SHP77 (cell line): ENCODE measurements around the gene PRKCH.
"Not testable (repeated sequence)": the region's sequence is repeated elsewhere in the genome, so short reads cannot be mapped to it uniquely, and the experiment has no call there.

Experiments used
- DNase-seq, 2 experiments: peaks; one replicate each; lab custom pipeline; 2025; lab: John Stamatoyannopoulos, UW

PRKCH gene

DNA sequence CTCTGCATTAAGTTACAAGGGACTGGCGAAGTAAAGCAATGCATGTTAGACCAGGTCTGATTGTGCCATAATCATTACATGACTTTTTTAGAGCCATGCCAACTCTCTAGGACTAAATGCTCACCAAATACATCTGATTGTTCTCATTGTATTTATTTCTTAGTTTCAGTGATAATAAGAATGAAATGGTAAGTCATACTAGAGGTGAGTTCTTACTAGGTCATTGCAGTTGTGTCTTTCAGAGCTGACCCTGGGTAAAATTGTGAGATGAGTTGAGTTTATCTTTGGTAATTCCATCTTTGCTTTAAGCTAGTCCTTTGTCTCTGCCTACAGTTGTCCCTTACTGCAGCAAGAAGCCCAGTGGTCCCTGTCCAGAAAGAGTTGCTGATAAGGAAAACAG, 73.2 kb downstream of the PRKCH start:
- DNase-seq, result no peak

DNA sequence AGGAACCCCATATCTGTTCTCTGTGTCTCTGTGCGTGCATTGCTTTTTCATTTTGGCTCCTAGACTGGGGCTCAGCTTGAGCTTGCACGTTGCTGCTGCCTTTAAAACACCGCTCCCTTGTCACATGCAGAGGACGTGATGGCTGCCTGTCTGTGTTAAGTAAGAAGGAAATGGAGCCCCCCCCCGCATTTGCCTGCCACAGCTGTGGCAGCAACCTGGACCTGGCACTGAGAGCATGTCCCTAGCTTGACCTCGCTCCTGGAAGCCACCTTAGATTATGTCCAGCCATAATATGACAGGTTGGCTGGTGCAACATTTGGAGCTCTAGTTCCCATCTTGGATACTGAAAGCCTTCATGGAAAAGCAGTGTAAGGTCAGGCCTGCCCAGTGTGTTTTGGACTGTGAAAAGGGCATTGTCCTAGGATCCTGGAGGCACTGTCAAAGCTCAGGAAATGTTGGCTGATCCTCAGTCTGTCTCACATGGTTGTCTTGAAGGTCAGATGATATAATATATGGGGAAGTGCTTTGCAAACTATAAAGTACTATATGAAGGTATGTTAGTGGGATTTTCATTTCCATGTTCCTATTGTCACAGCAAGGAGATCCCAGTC, 73.8 kb downstream of the PRKCH start:
- no peak for DNase-seq

DNA sequence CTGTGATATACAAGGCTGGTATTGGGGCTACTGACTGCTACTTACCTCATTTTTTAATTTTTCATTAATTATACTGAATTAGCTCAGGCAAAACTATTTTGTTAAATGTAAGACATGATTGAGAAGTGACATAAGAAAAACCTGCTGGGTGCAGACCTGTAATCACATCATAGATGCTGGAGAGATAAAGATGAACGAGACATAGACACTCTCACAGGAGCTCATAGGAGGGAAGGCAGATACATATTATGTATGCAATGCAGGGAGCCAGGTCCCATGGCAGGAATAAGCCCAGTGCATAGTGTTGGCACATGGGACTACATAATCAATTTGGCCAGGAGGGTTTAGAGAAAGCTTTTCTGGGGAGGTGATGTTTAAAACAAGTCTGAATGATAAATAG, 74.9 kb downstream of the PRKCH start:
- no peak for DNase-seq

DNA sequence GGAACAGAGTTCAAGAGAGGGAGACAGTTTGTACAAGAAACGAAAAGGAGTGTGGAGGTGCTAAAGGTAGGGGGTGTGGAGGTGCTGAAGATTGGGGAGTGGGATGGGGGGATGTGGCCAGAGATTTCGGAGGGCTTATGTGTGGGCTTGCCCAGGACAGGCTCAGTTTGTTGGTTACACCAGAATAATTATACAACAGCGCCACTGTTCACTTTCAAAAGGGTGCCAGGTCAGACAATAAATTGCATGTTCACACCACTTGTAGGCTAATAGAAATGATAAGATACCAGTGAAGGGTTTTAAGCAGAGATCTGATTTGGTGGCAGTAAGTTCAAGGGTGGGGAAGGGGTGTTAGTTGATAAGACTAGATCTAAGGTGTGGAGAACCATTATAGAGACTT, 75.3 kb downstream of the PRKCH start:
- DNase-seq, result no peak

DNA sequence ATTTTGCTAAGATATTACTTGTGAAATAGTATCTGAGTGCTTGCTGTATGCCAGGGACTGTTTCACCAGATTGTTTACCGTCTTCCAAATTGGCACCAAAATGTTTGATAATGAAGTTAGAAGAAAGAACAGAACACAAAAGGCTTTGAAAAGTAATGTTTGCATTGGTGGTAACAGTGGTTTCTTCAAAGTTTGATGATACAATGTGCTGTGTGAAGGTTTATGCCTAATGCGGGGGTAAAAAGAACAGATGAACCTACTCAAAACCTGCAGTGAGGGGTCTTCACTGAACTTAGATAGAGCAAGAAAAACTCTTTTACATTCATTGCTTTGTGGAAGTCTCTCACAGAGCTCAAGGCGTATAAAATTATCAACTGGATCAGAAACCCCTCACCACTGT, 76.2 kb downstream of the PRKCH start:
- DNase-seq, result no peak

DNA sequence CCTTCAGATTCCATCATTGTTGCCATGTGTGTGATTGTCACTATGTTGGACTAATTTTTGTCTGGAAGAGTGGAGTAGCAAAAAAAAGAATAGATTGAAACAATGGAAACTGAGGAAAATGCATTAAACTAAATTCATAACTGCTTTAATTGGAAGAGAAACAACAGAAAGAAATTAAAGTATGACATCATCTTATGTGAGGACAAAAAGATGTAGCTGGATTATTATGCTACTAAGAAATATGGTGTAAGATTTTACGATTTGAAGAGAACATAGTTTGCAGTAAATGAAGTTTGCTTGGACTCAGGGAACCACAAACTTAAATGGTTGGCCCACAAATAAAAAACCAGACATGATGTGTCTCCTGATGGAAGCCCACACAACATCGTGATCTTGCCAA, 76.8 kb downstream of the PRKCH start:
- no peak for DNase-seq

DNA sequence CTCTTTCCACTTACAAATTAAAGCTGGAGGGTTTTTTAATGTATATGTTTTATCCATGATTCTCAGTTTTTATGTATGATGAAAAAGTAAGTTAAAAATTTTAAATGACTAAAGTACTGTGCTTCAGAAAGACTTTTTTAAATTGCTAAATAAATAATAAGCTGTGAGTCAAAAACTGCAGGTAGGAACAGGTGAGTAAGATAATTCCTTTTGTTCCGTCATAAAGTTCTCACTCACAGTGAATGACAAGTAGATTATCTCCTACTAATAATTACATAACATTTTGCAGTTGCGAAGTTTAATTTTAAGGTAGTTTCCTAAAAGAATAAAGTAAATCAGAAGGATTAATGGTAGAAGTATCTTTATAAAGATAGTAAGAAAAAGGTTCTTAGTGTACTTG, 78.0 kb downstream of the PRKCH start:
- DNase-seq, result no peak

DNA sequence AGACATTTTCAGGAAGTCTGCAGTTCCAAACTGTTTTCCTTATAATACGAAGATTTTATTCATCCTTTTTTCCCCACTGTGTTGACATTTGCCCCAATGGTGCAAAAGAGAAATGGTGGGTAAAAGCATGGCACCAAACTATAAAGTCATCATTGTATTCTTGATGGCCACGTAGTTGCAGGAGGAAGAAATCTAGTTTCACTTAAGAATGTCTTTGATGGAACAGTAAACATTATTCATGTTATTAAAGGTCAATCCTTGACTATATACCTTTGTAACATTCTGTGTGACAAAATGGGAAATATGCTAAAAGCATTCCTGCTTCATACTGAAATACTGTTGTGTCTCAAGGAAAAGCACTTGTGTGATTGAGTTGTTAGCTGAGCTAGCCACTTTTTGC, 80.1 kb downstream of the PRKCH start:
- no peak for DNase-seq

DNA sequence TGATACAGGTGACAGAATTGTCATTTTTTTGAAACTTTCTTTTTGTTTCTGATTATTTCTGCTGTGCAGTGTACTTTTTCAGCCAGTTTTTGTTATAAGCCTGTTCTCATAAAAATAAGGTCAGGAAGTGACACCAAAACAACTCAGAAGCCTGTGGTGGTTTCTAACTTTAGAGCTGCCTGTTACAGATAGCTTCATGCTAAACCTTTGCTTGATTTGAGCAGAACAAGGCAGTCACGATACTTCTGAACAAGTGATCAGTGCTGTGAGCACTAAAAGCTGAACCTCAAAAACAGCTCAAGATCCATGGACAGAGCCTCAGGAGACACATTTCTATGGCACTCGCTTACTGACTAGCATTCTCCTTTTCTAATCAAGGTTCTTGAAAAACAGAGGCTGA, 82.0 kb downstream of the PRKCH start:
- DNase-seq, result no peak

DNA sequence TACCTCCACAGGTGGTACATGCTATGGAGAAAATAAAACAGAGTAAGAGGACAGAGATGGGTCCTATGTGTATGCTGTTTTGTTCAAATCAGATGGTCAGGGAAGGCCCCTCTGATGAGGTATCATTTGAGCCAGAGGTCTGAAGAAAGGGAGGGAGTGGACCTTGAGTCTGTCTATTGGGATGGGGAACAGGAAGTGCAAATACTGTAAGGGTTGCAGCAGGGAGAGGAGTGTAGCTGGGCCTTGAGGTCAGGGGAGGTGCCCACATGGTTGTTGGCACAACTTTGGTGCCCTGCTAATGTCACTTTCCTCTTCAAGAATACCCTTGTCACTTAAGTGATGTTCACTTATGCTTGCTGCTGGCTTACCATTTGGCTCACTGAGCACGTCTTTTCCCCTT, 83.3 kb downstream of the PRKCH start:
- DNase-seq, result no peak

DNA sequence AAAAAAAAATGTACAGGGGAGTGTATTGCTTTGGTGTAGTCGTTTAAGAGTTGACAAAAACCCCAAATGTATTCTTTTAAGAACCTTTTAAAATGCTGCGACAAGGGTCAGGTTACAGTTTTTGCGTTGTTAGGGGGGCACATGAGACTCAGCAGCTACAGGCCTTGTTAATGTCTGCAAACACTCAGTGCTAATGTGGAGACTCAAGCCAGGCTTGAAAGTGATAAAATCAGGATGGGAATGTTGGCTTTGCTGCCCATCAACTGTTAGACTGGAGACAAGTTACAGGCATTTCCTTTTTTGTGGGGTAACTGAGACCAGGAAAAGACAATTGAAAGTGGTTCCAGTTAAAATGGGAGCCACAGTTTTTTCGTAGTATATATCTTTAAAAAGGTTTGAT, 84.8 kb downstream of the PRKCH start:
- DNase-seq, result no peak

DNA sequence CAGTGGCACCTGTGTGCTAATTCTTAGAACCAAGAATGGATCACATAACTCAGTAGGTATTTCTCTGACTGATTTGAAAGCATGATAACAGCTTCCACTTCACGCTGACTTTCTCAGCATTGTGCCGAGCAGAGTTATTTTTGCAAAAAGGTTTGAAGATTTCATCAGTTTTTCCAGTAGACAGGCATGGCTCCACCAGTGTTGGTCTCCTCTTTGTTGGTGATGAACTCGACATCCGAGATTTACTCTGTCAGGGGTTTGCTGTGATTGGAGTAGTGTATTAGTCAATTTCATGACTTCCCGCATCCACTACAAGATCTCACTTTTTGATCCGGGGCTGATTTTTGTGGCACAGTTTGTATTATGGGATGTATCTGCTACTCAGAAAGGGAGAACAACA, 85.3 kb downstream of the PRKCH start:
- no peak for DNase-seq

DNA sequence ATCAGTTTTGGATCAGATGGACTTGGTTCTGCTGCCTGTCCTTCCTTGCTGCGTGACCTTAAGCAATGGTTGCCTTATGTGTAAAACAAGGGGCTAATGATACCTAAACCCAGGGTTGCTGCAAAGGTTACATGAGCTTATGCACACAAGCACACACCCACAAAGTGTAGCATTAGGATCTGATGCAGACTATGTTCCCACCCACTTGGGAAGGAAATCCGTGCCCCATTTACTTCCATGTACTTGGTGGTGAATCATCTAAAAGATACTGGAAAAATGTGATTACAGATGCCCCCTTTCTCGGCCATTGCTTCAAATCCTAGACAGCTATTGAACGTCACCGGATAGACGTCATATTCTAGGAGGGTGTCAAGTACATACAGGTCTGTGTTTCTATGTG, 87.1 kb downstream of the PRKCH start:
- DNase-seq, result no peak

DNA sequence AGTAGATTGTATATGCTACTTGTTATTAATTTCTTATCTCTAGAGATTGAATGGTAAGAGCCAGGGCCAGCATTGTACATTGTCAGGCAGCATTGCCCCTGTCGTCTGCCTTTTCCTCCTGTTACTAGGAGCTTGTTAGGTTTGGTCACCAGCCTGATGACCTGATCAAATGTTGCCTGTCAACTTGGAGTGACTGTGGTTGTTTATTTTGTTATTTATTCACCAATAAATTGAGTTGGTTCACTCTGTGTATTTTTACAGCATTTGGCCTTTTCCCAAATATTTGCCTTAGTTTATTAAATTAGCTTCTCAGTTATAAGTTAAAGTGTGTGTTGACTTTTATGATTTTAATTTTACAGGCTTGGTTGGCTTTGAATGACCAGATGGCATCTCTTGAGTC, 88.4 kb downstream of the PRKCH start:
- DNase-seq, result no peak

DNA sequence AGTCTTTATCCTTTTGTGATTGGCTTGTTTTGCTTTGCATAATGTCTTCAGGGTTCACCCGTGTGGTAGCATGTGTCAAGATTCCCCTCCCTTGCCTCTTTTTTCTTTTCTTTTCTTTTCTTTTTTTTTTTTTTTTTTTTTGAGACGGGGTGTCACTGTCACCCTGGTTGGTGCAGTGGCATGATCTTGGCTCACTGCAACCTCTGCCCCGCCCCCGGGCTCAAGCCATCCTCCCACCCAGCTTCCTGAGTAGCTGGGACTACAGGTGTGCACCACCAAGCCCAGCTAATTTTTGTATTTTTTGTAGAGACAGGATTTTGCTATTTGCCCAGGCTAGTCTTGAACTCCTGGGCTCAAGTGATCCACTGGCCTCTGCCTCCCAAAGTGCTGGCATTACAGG, 94.6 kb downstream of the PRKCH start:
- DNase-seq, result not testable (repeated sequence)

DNA sequence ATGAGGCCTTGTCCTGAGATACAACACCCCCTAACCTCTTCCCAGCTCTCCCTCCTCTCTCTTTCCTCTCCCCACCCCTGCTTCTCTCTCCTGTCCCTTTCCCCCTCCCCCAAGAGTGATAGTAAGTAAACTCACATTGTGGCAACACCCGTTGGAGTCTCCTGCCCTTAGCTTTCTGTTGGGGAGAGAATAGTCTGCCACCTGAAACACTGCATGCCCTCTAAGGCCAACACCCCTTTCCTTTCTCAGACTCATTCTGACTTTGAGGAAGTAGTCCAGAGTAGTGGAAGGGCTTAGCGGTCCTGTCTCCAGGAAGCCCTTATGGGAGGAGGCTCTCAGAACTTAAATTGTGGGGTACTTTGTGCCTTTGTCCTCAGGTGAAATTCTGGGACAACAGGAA, 95.2 kb downstream of the PRKCH start:
- DNase-seq, result no peak

DNA sequence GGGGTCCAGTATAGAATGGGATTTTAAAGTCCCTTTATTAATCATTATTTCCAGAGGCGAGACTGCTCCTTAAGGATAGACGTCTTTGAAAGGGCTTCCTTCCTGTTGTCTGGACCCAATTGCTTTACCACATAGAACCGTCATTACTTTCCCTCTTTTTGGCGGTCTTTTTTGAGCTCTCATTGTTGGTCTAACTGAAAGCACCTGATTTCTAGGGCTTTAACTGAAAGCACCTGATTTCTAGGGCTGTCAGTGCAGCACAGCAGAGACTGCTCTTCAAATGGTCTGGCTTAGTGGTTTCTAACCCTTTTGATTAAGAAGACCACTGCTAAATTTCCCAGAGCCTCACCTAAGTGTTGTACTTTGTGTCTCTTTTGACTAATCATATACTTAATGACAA, 95.8 kb downstream of the PRKCH start:
- DNase-seq, result no peak

DNA sequence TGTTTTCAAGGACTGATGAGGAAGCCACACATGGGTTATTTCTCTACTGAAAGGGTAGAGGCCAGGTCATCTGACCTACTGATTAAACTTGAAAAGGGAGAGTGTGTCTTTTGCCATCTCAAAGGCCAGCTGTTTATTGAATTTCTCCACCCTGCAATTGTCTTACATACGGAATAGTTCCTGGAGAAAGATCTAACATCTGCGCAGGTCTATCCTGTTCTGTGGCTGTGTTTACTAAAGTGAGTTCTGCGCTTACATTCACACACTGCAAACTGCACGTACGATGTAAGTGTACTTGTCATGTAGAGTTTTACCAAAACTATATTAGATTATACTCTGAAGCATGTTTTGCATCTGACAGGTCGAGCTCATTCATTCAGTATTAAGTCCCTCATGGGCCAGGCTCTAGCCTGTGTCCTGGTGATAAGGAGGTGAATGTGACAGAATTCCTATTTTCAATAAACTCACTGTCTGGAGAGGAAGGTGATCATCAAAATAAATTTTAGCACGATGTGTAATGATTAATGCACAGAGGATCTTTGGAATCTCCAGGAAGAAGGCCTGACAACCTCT, 96.6 kb downstream of the PRKCH start:
- no peak for DNase-seq

DNA sequence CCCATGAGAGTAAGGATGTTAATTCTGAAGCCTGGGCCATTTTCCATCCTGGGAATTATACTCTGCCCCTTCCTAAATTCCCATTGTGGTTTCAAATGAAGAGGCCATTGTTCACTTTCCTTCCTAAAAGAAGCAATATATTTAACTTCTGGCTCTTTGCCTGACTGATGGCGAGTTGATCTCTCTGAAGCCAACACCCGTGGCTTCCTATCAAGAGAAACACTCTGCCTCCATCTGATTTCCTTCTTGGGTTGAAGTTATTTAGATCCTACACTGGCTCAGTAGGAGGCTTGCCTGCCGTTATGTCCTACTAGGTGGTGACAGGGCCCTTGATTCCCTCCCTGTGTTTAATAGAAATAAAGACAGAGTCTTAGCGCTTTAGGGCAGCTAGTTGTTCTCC, 97.4 kb downstream of the PRKCH start:
- DNase-seq, result no peak

DNA sequence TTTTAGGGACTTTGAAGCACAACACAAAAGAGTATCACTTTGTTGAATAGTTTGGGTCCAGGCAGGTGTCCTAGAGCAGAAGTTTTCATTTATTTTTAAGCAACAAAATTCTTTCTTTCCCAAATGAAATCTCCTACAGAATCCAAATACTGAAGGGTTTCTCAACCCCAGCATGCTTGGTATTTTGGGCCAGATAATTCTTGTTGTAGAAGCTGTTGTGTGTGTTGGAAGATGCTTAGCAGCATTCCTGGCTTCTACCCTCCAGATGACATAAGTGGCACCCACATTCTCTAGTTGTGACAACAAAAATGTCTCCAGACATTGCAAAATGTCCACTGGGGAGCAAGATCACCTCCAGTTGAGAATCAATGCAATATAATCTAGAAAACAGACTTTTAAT, 97.8 kb downstream of the PRKCH start:
- no peak for DNase-seq

DNA sequence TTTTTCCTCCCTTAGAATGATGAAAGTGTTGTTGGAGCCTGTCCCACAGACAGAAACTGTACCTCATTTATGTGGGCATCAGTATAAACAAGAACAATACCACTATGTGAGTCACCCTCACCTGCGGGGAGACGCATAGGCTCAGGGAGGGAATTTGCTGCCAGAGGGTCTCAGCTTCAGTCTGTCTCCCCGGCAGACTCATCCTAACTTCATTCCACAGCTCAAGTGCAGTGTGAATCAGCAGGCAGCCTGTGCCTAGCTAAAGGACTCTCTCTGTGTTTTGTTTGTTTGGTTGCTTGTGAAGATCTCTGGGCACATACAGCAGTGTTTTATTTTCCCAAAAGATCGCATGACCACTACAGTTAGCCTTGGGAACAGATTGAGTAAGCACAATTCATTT, 98.9 kb downstream of the PRKCH start:
- DNase-seq, result no peak

DNA sequence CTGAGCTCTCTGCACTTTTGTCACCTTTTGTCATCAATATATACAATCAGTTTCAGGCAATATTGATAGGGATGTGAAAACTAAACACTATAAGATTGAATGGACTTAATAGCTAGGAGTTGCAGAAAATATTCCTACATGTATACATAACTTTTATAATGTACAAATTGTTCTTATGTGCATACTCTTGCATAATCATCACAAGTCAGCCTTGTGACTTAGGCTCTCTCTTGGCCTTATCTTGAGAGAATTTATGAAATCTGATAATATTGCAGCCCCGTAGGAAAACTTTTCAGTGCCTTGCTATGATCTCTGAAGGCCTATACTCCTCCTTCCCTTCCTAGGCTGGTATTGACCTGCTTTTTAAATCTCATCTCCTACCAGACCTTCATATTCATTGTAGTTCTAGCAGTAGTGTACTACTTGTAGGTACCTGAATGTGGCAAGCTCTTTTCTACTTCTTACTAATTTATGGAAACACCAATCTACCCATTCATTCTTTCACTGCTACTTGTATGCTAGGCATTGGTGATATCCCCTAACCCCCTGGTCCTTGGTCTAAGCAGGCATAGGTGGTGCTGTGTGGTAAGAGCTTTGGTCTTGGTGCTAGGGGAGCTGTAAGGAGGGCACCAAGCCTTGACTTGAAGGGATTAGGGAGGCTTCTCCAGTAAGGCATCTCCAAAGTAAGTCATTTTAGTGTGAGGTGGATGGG, 100.0 kb downstream of the PRKCH start:
- no peak for DNase-seq

DNA sequence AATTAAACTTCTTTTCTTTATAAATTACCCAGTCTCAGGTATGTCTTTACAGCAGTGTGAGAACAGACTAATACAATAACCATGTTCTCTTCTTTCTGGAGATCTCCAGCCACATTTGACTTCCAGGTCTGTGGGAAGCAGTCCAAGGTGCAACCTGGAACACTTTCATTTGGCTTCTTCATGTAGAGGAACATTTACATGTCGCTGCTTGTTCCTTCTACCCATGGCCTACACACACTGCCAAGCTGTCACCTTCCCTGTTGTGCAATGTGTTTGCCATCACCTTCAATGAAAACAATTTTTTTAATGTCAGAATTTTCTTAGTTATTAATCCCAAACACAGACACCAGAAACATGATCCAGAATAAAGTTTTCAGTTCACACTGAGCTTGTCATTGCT, 104.7 kb downstream of the PRKCH start:
- no peak for DNase-seq

DNA sequence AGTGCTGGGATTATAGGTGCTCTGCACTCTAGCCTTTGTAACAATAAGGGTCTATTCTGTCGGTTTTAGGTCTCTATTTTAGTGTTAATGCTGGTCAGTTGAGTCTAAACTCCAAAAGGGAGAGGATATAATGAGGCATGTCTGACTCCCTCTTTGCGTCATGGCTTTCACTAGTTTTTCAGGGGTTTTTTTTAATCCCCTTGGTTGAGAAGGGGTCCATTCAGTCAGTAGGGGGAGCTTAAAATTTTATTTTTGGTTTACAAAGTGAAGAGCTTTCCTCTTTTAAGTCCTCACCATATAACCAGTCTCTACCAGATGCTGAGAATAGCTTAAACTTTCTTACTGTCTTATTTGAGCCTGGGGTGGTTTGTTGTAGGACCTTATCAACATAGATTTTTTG, 106.9 kb downstream of the PRKCH start:
- DNase-seq, result no peak
